ENCODE measurements around the gene ATP8A1. TPM values are rescaled to one million over a fixed set of nuclear protein-coding genes. Genes with fewer than 3 reads are reported as not detected.

The ATP8A1 gene
- total RNA-seq, 1 donor from 2014 or later, result 11.6 TPM

DNA sequence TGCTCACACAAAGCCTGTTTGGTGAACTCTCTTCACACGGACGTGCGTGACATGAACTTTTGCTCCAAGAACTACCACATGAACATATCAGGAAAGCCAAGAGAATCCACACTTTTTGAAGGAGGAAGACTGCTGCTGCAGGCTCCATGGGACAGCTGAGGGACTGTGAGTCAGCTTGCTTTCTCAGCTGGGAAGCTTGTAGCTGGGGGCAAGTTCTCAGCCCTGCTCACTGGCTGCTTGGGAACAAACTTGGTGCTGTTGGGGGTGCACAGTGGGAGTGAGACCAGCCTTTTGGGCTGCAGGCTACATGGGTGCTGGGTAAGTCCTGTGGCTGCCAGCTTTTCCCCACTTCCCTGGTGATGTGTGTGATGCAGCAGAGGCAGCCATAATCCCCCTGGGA is 123.9 kb downstream of the ATP8A1 start:
- H3K36me3 Mint-ChIP-seq, result no peaks in the 10 kb centered on the region
- no peak overlapping the region for H3K4me3 Mint-ChIP-seq
- TF ChIP-seq, protein P1, sequence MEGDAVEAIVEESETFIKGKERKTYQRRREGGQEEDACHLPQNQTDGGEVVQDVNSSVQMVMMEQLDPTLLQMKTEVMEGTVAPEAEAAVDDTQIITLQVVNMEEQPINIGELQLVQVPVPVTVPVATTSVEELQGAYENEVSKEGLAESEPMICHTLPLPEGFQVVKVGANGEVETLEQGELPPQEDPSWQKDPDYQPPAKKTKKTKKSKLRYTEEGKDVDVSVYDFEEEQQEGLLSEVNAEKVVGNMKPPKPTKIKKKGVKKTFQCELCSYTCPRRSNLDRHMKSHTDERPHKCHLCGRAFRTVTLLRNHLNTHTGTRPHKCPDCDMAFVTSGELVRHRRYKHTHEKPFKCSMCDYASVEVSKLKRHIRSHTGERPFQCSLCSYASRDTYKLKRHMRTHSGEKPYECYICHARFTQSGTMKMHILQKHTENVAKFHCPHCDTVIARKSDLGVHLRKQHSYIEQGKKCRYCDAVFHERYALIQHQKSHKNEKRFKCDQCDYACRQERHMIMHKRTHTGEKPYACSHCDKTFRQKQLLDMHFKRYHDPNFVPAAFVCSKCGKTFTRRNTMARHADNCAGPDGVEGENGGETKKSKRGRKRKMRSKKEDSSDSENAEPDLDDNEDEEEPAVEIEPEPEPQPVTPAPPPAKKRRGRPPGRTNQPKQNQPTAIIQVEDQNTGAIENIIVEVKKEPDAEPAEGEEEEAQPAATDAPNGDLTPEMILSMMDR (conservative IDR thresholded peaks at IDR 0.05), result no peak
- H3K27me3 Mint-ChIP-seq, result no peaks in the 10 kb centered on the region
- no peaks in the 10 kb centered on the region for H3K4me1 Mint-ChIP-seq (ENCODE audit: unreplicated experiment)
- DNase-seq (ENCODE audit: extremely low spot score, unreplicated experiment), result no peak
- H3K9me3 Mint-ChIP-seq, result peaks cover 5% of the 10 kb centered on the region
- no peak overlapping the region for H3K27ac Mint-ChIP-seq

DNA sequence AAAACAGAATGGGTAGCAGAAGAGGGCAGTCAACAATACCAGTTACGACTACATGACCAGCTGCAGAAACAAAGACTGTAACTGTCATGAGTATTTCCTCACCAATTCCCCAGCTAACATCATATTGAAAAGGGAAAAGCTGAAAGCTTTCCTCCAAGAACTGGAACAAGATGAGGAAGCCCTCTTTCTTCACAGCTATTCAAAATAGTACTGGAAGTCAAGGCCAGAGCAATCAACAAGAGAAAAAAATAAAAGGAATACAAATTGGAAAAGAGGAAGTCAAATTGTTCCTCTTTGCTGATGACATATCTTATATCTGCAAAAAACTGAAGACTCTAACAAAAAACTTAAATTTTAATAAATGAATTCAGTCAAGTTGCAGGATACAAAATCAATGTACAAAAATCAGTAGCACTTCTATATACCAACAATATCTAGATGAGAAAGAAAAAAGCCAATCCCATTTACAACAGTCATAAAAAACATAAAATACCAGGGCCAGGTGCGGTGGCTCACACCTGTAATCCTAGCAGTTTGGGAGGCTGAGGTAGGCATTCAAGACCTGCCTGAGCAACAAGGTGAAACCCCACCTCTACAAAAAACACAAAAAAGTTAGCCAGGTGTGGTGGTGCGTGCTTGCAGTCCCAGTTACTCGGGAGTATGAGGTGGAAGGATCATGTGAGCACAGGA is 125.4 kb downstream of the ATP8A1 start:
- H3K27ac Mint-ChIP-seq, result no peak overlapping the region
- no peaks in the 10 kb centered on the region for H3K4me1 Mint-ChIP-seq (ENCODE audit: unreplicated experiment)
- H3K9me3 Mint-ChIP-seq, result no peaks in the 10 kb centered on the region
- DNase-seq (ENCODE audit: extremely low spot score, unreplicated experiment), result no peak
- no peaks in the 10 kb centered on the region for H3K36me3 Mint-ChIP-seq
- TF ChIP-seq, protein P1 (conservative IDR thresholded peaks at IDR 0.05), result no peak
- no peak overlapping the region for H3K4me3 Mint-ChIP-seq
- H3K27me3 Mint-ChIP-seq, result no peaks in the 10 kb centered on the region

DNA sequence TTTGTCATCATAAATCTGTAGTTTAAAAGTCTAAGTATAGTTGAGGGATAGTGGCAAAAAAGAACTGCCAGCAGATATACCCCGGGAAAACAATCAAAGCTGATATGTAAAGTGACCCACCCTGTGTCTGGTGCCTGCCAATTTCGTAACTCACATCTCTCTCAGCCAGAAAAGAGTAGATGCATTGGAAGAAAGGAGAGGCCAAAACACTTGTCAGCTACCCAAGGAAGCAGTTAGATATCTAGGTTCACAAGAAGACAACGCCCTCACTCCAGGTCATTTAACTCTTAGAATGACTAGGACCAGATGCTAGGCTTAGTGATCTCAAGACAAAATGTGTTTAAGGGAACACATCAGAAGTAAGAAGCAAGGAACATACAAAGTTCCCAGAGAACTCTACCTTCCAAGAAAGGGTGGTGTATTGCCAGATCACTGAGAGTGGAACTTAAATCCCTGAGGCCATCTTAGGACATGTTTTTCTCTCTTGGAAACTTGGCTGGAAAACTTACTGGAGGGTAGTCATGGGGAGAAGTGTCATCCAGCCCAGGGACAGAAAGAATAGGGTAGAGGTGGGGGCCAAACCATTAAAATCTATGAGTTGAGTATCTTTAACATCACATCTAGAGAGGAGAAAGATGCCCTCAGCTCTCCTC is 133.7 kb downstream of the ATP8A1 start:
- Mint-ChIP-seq H3K4me1 (ENCODE audit: unreplicated experiment) (no peaks in the 10 kb centered on the region), H3K27ac (no peak overlapping the region), H3K27me3 (no peaks in the 10 kb centered on the region), H3K4me3 (no peak overlapping the region), H3K36me3 (no peaks in the 10 kb centered on the region), H3K9me3 (no peaks in the 10 kb centered on the region)
- TF ChIP-seq, protein P1 (conservative IDR thresholded peaks at IDR 0.05), result no peak
- DNase-seq (ENCODE audit: extremely low spot score, unreplicated experiment), result no peak

DNA sequence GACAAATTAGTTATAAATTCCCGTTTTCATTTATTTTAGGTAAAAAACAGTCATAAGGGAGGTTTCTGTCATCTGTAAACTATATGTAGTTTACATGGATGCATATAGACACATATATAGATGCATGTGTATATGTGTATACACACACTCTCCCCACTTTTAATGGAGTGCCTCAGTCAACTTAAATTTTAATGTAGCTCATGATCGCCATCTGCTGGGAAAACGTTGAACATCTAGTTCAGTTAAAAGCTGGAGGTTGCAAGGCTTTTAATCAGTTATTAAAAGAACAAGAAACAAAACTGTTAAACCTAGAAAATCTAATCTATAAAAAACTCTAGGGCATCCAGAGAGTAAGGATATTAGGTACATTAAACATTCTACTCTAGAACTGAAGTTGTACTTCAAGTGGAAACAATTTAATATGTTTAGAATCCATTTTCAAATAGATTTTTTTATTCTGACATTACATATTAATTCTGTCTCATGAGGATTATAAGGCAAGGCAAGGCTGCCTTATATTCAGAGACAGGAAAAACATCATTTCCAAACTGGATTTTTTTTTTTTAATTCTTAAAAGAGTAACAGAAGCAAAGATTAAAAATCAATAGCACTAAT is 137.0 kb downstream of the ATP8A1 start:
- no peaks in the 10 kb centered on the region for H3K36me3 Mint-ChIP-seq
- H3K9me3 Mint-ChIP-seq, result no peaks in the 10 kb centered on the region
- no peak for DNase-seq (ENCODE audit: extremely low spot score, unreplicated experiment)
- TF ChIP-seq, protein P1 (conservative IDR thresholded peaks at IDR 0.05), result peak; percentile 88
- H3K4me1 Mint-ChIP-seq (ENCODE audit: unreplicated experiment), result no peaks in the 10 kb centered on the region
- H3K27me3 Mint-ChIP-seq, result no peaks in the 10 kb centered on the region
- no peak overlapping the region for H3K27ac Mint-ChIP-seq
- H3K4me3 Mint-ChIP-seq, result no peak overlapping the region

DNA sequence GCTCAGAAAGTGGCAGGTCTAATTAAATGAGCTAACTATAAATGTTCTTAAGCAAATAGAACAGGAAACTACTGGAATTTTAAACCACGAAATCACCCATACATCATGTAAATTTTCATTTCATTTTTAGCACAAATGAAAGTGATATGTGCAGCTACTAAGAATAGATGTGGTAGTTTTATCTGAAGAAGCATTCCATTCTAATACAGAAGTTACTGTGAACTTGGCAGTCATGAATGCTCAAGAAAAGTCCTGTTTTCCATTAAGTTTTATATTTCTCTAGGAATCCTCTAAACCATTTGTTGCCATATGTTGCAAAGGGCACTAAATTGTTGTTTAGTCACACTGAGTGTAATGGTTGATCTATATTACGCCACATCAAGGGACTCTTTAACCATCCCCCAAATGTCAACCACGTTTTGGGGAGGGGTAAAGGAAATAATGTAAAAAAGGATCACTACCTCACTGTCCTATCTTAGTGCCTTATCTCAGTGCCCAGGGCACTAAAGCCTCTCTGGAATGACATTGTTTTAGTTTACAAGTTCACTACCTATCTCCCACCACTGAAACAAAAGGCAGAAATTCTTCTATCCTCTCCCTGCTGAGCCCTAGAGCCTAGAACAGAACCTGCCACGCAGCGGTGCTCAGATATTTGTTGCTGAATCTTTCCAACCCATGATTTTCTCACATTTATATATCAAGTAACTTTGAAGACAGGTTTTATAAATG is 141.6 kb downstream of the ATP8A1 start:
- Mint-ChIP-seq H3K27ac (no peak overlapping the region), H3K4me1 (ENCODE audit: unreplicated experiment) (no peaks in the 10 kb centered on the region)
- DNase-seq (ENCODE audit: extremely low spot score, unreplicated experiment), result no peak

More for the DNA sequence above, 141.6 kb downstream of the ATP8A1 start:
- TF ChIP-seq, protein P1 (conservative IDR thresholded peaks at IDR 0.05), result no peak
- Mint-ChIP-seq H3K9me3 (no peaks in the 10 kb centered on the region), H3K36me3 (no peaks in the 10 kb centered on the region), H3K4me3 (no peak overlapping the region), H3K27me3 (no peaks in the 10 kb centered on the region)

Data from type B pancreatic cell (in vitro differentiated cells).